ENCODE results near the gene TSPAN18. TPM values are rescaled to one million over a fixed set of nuclear protein-coding genes. Genes with fewer than 3 reads are reported as not detected.

TSPAN18 gene
- polyA plus RNA-seq, 3 donors, result 59.9 to 62.0 (median 61.2) TPM

DNA sequence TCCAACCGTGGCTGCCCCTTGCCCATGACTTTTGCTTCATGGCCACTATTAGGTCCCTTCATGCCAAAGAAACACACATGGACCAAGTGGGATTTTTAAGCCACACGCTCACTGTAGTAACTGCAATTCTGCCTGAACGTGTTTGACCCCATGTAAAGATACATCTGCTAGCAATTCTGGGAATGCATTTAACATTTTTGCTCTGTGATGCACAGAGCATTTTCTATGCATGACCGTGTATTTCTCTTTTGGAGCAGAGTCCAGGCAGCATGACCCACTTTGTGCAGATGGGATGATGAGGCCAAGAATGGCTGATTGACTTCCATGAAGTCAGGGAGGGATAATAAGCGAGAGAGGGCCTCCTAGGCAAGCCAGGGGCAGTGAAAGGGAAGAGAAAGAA is 115.5 kb downstream of the TSPAN18 start:
- DNase-seq, result no peak

DNA sequence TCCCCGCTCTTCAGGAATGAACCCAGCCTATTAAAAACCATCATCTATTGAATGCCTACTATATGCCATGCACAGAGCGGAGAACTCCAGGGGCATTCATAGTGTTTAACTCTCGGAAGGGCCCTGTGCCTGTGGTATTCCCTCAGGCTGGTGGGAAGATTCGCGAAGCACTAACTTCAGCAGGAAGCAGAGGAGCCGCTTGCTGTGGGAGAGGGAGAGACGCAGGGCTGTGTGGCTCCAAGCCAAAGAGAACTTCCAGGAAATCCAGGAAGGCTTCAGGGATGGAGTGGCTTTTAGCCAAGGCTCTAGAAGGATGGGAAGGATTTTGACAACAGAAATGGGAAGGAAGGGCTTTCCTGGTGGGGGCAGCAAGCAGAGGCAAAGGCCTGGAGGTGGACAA is 120.1 kb downstream of the TSPAN18 start:
- no peak for DNase-seq

DNA sequence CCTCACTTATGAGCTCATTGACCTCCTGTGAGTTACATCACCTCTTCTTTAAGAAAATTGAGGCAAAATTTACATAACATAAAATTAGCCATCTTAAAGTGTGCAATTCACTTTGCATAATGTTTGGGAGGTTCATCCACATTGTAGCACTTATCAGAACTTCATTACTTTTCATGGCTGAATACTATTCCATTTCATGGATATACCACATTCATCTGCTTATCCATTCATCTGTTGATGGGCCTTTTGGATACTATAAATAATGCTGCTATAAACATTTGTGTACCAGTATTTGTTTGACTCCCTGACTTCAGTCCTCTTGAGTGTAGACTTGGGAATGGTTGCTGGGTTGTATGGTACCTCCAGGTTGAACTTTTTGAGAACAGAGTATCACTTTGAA is 120.6 kb downstream of the TSPAN18 start:
- DNase-seq, result no peak

DNA sequence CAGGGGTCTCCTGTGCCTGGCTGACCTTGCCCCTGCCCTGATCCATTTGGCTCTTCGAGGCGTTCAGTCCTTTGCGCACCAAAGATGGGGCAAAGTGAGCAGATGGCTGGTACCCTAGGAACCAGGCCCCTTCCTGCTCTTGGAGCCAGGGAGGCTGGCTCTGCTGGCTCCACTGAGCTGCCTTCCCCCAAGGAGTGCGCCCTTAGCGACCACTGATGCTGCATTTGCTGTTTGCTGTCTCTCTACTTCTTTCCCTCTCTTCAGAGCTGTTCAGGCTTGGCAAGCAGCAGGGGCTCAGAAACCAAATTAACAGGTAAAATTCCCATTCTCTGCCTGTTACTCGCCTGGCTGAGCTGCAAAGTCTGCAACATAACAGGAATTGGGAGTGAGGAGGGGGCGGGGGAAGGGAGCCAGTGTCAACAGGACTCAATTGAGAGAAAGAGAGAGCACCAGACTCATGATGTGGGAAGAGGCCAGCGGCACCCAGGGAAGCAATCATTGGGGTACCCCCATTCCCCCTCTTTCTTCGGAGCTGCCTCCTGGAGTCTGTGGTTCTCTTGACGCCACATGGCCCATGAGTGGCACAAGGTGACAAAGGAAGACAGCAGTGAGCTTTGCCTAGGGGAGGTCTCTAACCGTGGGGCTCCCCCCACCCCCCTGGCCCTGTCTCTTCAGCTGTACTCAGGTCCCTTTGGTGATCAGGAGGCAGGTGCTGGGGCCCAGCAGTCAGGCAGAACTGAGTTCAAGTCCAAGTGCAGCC is 121.6 kb downstream of the TSPAN18 start:
- DNase-seq, result no peak

DNA sequence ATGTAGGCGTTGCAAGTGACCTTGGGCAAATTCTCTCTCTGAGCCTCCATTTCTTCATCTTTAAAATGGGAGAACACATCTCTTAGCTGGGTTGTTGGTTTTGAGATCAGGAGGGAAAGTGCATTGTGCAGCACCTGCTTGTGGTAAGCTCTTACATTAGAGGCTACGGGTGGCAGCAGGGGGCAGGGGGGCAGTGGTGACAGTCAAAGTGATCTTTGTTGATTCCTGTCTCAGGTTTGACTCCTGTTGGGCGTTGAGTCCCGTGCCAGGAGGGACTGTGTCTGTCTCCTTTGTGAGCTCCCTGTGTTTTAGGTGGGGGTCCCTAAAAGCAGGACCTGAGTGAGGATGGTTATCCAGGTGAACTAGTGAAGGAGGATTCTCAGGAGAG is 122.2 kb downstream of the TSPAN18 start:
- DNase-seq, result no peak

DNA sequence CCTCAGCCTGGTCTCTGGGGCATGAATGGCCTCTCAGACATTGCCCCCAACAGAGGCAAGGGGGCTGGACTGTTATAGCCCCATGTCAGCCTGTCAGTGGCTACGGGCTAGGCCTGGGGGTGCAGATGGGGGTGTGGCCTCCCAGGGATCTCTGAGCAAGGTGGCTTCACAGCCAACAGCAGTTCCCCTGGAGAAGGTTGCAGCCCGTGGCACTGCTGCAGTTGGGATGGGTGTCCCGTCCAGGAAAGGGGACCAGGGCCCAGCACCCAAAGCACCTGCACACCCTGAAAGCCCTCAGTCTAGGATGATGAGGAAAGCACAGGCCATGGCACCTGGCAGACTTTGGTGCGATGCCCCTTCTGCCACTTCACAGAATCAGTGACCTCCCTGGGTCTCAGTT is 122.7 kb downstream of the TSPAN18 start:
- DNase-seq, result no peak

DNA sequence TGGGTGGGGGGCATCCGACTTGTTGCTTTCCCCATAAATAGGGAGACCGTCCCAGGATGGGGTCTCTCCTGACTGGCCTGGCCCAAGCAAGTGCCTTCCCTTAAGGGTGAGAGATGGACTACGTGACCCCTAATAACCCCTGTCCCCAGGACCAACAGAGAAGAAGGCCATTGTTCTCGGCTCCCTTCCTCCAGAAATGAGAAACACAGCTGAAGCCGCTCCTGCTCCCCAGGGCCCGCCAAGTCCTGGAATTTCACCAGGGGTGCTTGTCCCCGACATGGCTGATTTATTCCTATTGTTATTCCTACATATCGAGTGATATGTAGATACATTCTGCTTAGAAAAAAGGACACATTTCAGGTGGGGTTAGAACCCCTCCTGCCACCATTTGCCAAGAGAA is 123.2 kb downstream of the TSPAN18 start:
- DNase-seq, result no peak

DNA sequence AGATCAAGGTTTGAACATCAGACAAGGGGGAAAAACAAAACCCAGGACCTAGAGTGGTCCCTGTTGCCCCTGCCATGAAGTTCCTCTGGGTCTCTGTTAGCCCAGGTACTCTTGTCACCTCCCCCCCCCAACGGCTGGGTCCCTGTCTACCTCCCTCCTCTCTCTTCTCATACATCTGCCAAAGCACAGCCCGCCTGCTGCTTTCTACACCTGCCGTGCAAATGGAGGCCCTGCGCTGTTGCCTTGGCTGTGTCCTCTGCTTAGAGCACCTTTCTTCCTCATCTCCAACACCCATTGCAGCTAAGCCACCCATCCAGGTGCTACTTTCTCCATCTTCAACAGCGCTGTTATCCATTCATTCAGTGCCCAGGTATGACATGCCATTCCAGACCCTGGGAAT is 124.7 kb downstream of the TSPAN18 start:
- no peak for DNase-seq

DNA sequence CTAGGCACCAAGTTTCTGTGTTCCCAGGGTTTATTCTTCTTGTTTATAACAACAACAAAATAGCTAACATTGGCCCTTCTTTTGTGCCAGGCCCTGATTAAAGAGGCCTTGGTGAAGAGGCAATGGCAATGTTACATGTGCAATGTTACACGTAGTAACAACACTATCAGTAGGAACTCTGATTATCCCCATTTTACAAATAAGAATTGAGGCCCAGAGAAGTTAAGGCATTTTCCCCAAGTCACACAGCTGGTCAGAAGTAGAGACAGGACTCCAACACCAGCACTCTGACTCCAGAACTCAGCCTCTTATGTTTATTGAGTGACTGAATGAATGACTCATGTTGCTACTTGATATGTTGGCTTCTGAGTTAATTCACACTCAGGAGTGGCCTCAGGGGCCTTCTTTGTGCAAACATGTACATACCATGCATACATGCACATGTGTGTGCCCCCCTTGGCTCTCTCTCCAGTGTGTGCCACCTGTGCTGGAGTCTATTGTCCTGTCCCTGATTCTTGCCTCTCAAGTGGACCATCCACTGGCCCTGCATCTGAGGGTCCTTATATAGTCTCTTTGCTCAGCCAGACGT is 125.5 kb downstream of the TSPAN18 start:
- DNase-seq, result no peak

DNA sequence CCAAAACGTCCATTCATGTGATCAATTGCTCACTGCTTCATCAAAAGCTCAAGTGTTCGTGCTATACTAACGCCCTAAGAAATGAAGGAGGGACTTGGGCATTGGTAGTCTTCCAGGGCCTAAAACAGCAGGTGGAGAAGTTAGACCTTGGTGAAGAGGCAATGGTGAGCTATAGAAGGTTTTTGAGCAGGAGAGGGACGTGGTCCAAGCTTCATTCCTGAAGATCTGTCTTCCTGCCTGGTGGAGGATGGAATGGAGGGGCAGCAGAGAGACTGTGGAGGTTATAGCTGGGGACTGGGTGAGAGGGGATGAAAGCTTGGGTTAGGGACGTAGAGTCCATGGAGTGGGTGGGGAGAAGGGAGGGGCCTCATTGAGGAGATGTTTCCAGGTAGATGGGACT is 126.2 kb downstream of the TSPAN18 start:
- no peak for DNase-seq

DNA sequence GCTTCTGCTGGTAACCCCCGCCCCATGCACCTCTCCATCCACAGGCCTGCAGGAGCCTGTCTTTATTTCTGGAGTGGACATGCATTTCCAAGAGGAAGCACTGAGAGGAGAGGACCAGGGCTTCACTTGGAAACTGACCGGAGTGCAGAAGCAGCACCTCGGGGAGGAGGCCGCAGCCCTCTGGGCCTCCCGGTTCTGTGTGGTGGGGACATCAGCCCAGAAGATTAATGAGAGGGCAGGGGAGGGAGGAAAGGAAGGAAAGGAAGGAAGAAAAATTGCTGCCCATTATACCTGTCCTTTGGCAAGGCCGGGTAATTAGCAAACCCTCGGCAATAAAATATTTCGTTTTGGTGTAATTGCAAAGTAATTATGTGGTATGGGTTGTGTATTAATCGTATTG is 126.9 kb downstream of the TSPAN18 start:
- no peak for DNase-seq

DNA sequence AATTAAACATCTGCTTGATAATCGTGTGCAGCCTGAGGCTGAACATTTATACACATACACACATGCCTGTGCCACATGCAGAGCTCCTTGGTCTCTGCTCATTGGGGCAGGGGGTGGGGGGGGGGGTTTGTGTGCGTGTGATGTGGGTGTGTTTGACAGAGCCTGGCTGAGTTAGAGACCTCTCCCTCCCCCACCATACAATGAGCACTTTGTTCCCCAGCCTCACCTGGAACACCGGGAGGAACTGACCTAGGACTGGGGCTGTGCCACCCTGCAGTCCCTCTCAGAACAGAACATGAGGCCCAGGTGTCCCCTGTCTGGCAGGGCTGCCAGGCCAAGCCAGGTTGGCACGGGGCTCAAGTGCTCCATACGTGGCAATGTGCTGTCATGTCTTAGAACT is 127.3 kb downstream of the TSPAN18 start:
- no peak for DNase-seq

DNA sequence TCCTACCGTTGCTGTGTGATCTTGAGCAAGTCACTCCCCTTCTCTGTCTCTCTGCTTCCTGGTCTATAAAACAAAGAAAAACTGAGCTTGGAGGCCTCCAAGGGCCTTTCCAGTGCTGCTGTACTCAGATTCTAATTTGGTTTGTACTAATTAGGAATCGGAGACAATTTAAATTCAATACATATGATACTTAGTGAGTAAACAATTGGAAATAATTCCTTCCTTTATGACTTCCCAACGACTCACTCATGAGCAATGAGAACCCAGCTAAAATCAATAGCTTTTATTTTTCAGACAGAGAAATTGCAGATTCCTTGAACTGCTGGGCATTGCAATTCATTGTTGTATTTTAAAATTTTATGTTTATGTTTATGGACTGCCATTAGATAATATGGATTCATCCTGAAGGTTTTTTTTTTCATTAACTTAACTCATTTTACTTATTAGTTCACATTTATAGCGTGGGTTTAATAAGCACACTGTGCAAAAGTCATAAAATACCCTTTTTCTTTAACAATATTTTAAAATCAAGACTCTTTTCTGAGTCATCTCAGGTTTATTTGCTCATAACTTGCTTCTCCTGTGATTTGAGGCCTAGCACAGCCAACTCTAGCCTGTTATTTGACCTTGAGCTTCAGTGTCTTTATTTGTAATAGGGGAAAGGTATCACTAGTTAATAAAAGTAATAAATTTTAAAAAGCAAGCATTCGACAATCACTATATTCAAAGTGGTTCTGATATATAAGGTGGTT is 128.2 kb downstream of the TSPAN18 start:
- no peak for DNase-seq

DNA sequence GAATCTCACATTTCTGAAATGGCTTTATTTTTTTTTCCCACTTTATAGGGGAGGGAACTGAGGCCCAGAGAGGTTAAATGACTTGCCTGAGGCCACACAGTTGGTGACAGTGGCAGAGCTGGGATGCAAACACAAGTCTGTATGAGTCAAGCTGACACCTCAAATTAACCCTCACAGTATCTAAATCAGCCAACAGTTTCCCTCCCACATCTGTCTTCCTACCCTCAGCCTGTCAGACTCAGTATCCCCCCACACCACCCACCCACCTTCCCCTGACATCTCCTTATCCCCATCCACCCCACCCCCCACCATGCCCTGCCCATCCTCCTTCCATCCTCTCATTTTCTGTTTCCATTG is 128.7 kb downstream of the TSPAN18 start:
- no peak for DNase-seq

DNA sequence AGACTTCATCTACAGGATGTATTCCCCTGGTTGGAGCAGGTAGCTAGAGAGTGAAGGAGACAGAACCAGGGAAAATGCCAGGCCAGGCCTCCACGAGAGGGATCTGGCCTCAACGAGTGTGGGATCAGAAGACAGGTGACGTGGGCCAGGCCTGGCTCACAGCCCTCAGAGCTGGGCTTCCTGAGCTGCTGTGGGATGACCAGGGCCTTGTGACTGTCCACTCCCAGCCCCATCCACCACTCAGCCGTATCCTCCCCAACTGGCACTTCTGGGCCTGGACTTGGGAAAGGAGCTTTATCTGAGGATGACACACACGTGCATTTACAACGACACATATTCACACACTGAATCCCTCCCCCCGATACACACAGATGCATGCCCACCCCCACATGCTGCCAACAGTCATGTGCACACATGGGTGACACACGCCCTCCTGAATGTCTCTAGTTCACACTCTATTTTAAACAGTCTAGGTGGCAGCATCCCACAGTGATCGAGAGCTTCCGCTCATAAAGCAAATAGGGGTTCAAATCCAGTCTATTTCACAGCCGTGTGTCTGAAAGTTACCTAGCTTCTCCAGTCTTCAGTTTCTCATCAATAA is 130.8 kb downstream of the TSPAN18 start:
- no peak for DNase-seq

DNA sequence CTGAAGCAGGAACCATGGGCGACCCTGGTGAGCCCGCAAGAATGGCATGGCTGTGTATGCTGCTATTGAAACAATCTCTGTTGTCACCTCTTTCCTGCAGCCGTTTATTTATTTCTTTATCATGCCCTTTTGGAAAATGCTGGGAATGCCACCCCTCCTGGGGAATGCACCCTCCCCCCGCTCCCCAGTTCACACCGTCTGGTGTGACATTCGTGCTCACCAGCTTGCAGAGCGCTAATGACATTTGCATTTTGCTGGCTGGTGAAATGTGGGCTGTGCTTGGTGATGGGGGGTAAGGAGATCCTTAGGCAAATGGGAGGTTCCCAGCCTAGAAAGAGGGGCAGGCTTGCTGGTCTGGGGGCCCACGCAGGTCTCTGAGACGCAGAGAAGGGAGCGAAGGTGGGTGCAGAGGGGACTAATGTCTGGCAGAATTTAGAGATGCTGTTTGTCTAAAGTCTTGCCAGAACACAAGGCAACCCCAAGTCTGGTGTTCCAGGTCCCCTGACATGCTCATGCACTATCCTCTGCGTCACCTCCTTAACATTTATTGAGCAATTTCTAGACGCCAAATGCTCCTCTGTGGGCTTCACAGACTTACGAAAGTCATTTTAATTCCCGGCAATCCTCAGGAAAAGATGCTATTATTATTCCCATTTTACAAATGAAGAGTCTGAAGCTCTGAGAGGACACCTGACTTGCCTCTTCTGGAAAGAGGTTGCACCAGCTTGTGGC is 132.2 kb downstream of the TSPAN18 start:
- DNase-seq, result no peak

DNA sequence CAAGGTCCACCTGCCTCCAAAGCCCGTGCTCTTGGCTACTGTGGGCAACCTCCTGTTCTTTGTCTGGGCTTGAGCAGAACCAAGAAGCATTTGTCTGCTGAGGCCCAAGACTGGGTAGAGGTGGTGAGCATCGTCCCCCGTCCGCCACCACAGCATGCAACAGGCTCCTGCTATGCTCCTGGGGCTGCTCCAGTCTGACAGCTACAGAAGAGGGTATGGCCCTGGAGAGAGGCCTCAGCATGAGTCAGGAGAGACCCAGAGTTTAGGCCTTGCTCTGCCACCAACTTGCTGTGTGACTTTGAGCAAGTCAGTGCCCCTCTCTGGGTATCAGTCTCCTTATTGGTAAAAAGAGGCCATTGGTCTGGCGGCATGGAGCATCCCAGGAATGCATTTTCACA is 132.8 kb downstream of the TSPAN18 start:
- DNase-seq, result no peak

DNA sequence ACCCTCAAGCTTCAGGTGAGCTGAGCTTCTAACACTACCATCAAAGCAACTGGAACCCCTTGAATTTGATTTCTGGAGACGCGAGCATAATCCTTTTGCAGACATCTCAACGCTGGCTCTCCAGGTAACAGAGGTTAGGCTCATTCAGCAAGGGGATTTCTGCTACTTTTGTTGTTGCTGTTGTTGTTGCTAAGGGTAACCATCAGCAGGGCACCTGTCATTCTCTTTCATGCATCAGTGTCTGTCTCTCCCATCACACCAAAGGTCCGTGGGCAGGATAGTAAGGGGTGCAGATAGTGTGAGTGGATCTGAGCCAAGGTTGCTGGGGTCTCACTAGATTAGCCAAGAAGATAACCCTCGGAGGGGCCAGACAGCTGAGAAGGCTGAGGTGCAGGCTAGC is 133.6 kb downstream of the TSPAN18 start:
- DNase-seq, result no peak

DNA sequence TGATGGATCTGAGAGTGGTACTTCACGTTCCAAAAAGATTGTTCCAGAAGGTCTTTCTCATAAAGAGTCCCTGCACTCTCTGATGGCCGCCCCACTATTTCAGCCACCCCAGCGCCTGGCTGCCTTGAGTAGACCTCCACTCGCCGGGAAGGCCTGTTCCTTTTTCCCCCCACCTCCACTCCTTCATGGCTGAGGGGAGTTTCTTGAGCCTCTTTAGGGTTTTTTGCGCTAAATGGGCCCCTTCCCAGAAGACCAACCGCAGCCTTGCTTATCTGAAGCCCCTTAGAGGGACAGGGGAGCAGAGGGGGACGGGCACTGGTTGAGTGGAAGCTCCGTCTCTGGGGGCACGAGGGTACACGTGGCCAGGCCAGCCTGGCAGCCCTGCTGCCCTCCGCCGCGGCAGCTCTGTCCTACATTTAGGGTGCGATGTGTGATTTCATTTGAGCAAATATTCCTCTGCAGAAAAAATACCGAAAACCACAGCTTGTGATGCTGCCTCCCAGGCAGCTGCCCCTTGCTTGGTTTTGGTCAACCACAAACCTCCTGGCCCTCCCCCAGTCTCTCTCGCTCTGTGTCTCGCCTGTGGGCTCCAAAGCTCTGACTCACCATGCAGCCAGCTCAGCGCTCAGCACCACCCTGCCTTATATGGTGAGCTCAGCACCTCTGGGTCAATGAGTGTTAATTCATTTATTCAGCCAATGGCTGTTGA is 135.2 kb downstream of the TSPAN18 start:
- DNase-seq, result no peak

DNA sequence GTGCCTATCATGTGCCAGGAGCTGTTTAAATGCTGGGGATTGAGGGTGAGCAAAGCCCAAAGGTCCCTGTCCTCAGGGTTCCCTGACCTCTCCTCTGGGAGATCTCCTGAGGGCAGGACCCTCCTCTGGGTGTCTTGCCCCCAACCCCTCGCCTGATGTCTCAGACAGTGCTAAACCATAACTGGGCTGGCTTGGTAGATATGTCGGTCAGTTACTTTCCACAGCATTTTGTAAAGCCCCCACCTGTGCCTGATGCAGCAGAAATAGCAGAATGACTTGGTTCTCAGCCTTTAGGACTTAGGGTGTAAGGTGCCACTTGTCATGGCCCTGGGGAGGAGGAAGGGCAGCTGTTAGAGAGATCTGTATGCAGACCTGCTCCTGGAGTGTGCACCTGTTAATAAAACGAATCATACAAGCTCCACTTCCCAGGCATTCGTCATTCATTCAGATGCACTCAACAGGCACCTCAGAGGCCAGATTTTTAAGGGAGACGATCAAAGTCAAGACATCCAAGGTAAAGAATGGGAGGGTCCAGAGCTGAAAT is 135.9 kb downstream of the TSPAN18 start:
- no peak for DNase-seq

DNA sequence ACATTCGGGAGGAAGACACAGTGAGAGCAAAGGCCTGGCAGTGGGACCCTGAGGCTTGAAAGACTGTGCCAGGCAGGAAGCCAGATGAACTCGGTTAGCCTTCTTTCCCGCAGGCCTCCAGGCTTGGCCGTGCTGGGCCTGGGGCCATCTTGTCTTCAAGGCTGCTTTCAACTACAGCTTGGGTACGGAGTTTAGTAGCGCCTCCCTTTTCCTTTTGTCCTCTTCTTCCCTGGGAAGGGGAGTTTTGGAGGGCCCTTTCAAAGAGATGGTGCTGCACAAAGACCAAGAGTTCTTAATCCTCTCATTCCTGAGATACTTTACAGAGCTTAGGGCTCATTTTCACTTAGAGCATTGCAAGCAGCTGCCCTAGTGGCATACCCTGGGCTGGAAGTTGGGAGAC is 136.5 kb downstream of the TSPAN18 start:
- no peak for DNase-seq
